ENCODE data around the gene TGIF2.
"Not testable (repeated sequence)": the region's sequence is repeated elsewhere in the genome, so short reads cannot be mapped to it uniquely, and the experiment has no call there.

DNA sequence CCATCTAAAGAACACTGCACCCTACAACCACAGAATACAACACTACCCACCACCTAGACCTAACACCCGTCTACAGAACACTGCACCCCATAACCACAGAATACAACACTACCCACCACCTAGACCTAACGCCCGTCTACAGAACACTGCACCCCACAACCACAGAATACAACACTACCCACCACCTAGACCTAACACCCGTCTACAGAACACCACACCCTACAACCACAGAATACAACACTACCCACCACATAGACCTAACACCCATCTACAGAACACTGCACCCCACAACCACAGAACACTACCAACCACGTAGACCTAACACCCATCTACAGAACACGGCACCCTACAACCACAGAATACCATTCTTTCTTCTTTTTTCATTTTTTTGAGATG is 8.7 kb upstream of the TGIF2 start:
- TF ChIP-seq NFE2L2 (IDR thresholded peaks at IDR 0.05; ENCODE audit: low read depth, low read length); MAZ (IDR thresholded peaks at IDR 0.05; ENCODE audit: borderline replicate concordance, low read depth, low read length); POLR2A (IDR thresholded peaks at IDR 0.05; ENCODE audit: low read depth, low read length); FOS (IDR thresholded peaks at IDR 0.05; ENCODE audit: low read depth, low read length); RFX5 (IDR thresholded peaks at IDR 0.05; ENCODE audit: low read depth, low read length); BHLHE40 (IDR thresholded peaks at IDR 0.05; ENCODE audit: low read depth, low read length); CHD1 (IDR thresholded peaks at IDR 0.05; ENCODE audit: low read depth, low read length); MXI1 (IDR thresholded peaks at IDR 0.05; ENCODE audit: borderline replicate concordance, low read depth, low read length); RAD21 (IDR thresholded peaks at IDR 0.05; ENCODE audit: low read length): not testable (repeated sequence)
- TF ChIP-seq, protein P1, sequence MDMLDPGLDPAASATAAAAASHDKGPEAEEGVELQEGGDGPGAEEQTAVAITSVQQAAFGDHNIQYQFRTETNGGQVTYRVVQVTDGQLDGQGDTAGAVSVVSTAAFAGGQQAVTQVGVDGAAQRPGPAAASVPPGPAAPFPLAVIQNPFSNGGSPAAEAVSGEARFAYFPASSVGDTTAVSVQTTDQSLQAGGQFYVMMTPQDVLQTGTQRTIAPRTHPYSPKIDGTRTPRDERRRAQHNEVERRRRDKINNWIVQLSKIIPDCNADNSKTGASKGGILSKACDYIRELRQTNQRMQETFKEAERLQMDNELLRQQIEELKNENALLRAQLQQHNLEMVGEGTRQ (IDR thresholded peaks at IDR 0.05; ENCODE audit: low read depth, low read length): not testable (repeated sequence)
- TF ChIP-seq, protein P2, sequence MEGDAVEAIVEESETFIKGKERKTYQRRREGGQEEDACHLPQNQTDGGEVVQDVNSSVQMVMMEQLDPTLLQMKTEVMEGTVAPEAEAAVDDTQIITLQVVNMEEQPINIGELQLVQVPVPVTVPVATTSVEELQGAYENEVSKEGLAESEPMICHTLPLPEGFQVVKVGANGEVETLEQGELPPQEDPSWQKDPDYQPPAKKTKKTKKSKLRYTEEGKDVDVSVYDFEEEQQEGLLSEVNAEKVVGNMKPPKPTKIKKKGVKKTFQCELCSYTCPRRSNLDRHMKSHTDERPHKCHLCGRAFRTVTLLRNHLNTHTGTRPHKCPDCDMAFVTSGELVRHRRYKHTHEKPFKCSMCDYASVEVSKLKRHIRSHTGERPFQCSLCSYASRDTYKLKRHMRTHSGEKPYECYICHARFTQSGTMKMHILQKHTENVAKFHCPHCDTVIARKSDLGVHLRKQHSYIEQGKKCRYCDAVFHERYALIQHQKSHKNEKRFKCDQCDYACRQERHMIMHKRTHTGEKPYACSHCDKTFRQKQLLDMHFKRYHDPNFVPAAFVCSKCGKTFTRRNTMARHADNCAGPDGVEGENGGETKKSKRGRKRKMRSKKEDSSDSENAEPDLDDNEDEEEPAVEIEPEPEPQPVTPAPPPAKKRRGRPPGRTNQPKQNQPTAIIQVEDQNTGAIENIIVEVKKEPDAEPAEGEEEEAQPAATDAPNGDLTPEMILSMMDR (conservative IDR thresholded peaks at IDR 0.05; ENCODE audit: low read depth, low read length): not testable (repeated sequence)
- TF ChIP-seq, protein P3, sequence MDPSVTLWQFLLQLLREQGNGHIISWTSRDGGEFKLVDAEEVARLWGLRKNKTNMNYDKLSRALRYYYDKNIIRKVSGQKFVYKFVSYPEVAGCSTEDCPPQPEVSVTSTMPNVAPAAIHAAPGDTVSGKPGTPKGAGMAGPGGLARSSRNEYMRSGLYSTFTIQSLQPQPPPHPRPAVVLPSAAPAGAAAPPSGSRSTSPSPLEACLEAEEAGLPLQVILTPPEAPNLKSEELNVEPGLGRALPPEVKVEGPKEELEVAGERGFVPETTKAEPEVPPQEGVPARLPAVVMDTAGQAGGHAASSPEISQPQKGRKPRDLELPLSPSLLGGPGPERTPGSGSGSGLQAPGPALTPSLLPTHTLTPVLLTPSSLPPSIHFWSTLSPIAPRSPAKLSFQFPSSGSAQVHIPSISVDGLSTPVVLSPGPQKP (IDR thresholded peaks at IDR 0.05; ENCODE audit: borderline replicate concordance, low read depth, low read length): not testable (repeated sequence)

Data from IMR-90 (cell line).